ENCODE measurements around the gene PARD6B. TPM values are rescaled to one million over a fixed set of nuclear protein-coding genes. Genes with fewer than 3 reads are reported as not detected.

The PARD6B gene
- total RNA-seq, 1 experiment from 2014 or later, result 41.3 TPM

DNA sequence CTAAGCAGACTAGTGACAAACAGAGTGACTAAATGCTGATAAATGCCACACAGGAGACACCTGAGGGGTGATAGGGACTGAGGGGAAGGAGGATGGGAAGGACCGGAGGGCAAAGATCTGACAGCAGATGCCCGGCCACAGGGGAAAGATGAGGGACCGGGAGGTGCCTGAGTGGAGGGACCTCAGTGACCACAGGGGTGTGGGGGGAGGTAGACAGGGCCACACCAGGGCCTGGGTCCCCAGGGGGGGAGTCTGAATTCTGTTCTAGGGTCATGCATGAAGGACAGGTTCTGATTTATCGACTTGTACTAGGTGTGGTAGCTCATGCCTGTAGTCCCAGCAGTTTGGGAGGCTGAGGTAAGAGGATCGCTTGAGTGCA, 70.4 kb downstream of the PARD6B start:
- Histone ChIP-seq H3K27me3 (ENCODE audit: insufficient read depth, low read length) (no peaks in the 10 kb centered on the region), H3K9ac (ENCODE audit: low read length) (no peak overlapping the region), H3K9me3 (ENCODE audit: control insufficient read depth in 1 of 2, insufficient read depth in 1 of 2, low read depth in 1 of 2, low read length in 2 of 2) (no peaks in the 10 kb centered on the region), H3K27ac (ENCODE audit: low read depth, low read length) (no peak overlapping the region), H3K36me3 (ENCODE audit: control insufficient read depth in 1 of 2, insufficient read depth in 2 of 2, low read length in 2 of 2) (no peaks in the 10 kb centered on the region), H4K20me1 (ENCODE audit: insufficient read depth) (no peaks in the 10 kb centered on the region), H3K79me2 (ENCODE audit: insufficient read depth, low read length) (no peaks in the 10 kb centered on the region), H3K4me1 (ENCODE audit: control insufficient read depth in 1 of 2, insufficient read depth in 2 of 2, low read length in 2 of 2) (no peaks in the 10 kb centered on the region), H2AFZ (ENCODE audit: low read depth, low read length, poor library complexity, severe bottlenecking) (no peak overlapping the region), H3K4me2 (ENCODE audit: low read length) (no peak overlapping the region), H3K9me2 (ENCODE audit: insufficient read depth) (no peaks in the 10 kb centered on the region), H3K4me3 (replicated peaks in 1 of 2; ENCODE audit: low read depth in 1 of 2, low read length in 2 of 2) (no peak overlapping the region)
- no TSS peak for BruUV-seq (replicated peaks)
- DNase-seq (ENCODE audit: low read depth, low spot score), result no peak
- ChIA-PET CTCF (interaction anchor here (0.9 to 1.3 kb wide), 2 partner anchors 8 to 17 kb away, joined by 3 to 6 read pairs; no protein-coding TSS in a partner anchor), RAD21 (ENCODE audit: low non-redundant PET in 1 of 2, low total read pairs in 2 of 2, uncharacterized antibody in 2 of 2, unreplicated experiment in 2 of 2) (no interaction called here), POLR2A (no interaction called here)
- ATAC-seq, result no peak
- intact Hi-C loops (cut with micrococcal nuclease), result no loop called here
- TF ChIP-seq SRF (IDR thresholded peaks at IDR 0.05; ENCODE audit: low read depth) (no peak), YY1 (IDR thresholded peaks at IDR 0.05; ENCODE audit: extremely low read depth, insufficient replicate concordance, low read depth, low read length) (no peak), CEBPB (IDR thresholded peaks at IDR 0.05; ENCODE audit: low read depth) (no peak), RAD21 (IDR thresholded peaks at IDR 0.05; ENCODE audit: low read depth) (no peak), TCF7L2 (IDR thresholded peaks at IDR 0.05; ENCODE audit: borderline replicate concordance, extremely low read depth, insufficient read depth, insufficient read length) (no peak), CBX3 (IDR thresholded peaks at IDR 0.05; ENCODE audit: low read depth) (no peak), ZFX (IDR thresholded peaks at IDR 0.05) (no peak), ZNF274 (IDR thresholded peaks at IDR 0.05; ENCODE audit: low read depth, low read length) (no peak), POLR2A (IDR thresholded peaks at IDR 0.05; ENCODE audit: borderline replicate concordance, extremely low read depth, insufficient read depth, insufficient read length) (no peak), FOSL1 (IDR thresholded peaks at IDR 0.05; ENCODE audit: low read depth) (no peak), ELF1 (IDR thresholded peaks at IDR 0.05; ENCODE audit: borderline replicate concordance, low read depth) (no peak), SP1 (IDR thresholded peaks at IDR 0.05; ENCODE audit: low read depth) (no peak), JUND (IDR thresholded peaks at IDR 0.05) (no peak)
- TF ChIP-seq, protein P1, sequence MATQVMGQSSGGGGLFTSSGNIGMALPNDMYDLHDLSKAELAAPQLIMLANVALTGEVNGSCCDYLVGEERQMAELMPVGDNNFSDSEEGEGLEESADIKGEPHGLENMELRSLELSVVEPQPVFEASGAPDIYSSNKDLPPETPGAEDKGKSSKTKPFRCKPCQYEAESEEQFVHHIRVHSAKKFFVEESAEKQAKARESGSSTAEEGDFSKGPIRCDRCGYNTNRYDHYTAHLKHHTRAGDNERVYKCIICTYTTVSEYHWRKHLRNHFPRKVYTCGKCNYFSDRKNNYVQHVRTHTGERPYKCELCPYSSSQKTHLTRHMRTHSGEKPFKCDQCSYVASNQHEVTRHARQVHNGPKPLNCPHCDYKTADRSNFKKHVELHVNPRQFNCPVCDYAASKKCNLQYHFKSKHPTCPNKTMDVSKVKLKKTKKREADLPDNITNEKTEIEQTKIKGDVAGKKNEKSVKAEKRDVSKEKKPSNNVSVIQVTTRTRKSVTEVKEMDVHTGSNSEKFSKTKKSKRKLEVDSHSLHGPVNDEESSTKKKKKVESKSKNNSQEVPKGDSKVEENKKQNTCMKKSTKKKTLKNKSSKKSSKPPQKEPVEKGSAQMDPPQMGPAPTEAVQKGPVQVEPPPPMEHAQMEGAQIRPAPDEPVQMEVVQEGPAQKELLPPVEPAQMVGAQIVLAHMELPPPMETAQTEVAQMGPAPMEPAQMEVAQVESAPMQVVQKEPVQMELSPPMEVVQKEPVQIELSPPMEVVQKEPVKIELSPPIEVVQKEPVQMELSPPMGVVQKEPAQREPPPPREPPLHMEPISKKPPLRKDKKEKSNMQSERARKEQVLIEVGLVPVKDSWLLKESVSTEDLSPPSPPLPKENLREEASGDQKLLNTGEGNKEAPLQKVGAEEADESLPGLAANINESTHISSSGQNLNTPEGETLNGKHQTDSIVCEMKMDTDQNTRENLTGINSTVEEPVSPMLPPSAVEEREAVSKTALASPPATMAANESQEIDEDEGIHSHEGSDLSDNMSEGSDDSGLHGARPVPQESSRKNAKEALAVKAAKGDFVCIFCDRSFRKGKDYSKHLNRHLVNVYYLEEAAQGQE (IDR thresholded peaks at IDR 0.05; ENCODE audit: low read depth), result no peak
- TF ChIP-seq, protein P2, sequence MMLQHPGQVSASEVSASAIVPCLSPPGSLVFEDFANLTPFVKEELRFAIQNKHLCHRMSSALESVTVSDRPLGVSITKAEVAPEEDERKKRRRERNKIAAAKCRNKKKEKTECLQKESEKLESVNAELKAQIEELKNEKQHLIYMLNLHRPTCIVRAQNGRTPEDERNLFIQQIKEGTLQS (IDR thresholded peaks at IDR 0.05), result no peak
- TF ChIP-seq, protein P3, sequence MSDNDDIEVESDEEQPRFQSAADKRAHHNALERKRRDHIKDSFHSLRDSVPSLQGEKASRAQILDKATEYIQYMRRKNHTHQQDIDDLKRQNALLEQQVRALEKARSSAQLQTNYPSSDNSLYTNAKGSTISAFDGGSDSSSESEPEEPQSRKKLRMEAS (IDR thresholded peaks at IDR 0.05), result no peak
- TF ChIP-seq, protein P4, sequence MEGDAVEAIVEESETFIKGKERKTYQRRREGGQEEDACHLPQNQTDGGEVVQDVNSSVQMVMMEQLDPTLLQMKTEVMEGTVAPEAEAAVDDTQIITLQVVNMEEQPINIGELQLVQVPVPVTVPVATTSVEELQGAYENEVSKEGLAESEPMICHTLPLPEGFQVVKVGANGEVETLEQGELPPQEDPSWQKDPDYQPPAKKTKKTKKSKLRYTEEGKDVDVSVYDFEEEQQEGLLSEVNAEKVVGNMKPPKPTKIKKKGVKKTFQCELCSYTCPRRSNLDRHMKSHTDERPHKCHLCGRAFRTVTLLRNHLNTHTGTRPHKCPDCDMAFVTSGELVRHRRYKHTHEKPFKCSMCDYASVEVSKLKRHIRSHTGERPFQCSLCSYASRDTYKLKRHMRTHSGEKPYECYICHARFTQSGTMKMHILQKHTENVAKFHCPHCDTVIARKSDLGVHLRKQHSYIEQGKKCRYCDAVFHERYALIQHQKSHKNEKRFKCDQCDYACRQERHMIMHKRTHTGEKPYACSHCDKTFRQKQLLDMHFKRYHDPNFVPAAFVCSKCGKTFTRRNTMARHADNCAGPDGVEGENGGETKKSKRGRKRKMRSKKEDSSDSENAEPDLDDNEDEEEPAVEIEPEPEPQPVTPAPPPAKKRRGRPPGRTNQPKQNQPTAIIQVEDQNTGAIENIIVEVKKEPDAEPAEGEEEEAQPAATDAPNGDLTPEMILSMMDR (IDR thresholded peaks at IDR 0.05 in 2 of 3, conservative IDR thresholded peaks at IDR 0.05 in 1 of 3; ENCODE audit: borderline replicate concordance in 1 of 3, insufficient read depth in 1 of 3, low read depth in 2 of 3, low read length in 2 of 3), result no peak

All from HCT116 (cell line).